GM19467 (cell line): Measurements from ENCODE around the gene SH3PXD2B.
"Not testable (repeated sequence)": the region's sequence is repeated elsewhere in the genome, so short reads cannot be mapped to it uniquely, and the experiment has no call there.

Source experiments
- ATAC-seq: cut with Tn5 transposase; IDR thresholded peaks from one replicate; pipeline ENCODE4 v1.9.1; 2021; ENCODE audit warnings: mild to moderate bottlenecking, moderate library complexity; ENCODE audit not compliant: unreplicated experiment

The SH3PXD2B gene

GRCh38 chr5:172311026-172311425 lies 143.3 kb downstream of the SH3PXD2B start:
- ATAC-seq, result no peak

DNA sequence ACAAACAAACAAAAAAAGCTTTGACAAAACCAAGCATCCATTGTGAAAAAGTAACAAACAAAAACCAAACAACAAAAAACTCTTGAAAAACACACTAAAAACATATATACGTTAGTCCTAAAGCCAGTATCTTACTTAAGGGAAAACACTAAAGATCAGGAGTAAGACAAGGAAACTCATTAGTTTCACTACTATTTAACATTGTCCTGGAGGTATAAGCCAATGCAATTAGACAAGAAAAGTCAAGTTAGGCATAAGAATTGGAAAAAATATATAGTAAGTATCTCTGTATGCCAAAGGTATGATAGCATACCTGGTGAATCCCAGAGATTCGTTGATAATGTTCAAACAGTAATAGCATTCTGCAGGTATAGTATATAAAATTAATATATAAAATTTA lies 148.9 kb downstream of the SH3PXD2B start:
- no peak for ATAC-seq

DNA sequence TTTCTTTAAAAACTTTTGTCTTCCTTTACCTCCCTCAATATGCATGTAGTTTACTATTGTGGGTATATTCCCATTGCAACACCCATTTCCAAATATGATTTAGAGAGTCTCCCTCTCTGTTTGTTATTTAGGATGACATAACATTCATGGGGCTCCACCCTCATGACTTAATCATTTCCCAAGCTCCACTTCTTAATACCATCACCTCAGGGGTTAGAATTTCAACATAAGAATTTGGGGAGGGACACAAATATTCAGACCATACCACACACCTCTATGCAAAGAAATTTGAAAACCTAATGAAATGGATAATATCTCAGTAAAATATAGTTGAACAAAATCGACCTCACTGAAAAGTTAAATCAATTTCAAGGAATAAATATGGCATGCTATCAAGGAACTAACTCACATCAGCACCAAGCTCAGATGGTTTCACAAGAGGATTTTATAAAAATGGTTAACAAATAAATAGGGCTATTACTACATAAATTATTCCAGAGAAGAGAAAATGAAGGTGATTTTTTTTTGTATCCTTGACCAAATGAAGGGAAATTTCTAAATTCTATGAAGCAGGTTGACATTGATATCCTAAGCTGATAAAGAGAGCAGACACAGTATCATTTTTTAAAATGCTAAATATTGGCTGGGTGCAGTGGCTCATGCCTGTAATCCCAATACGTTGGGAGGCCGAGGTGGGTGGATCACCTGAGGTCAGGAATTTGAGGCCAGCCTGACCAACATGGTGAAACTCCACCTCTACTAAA lies 150.6 kb downstream of the SH3PXD2B start:
- ATAC-seq, result no peak

DNA sequence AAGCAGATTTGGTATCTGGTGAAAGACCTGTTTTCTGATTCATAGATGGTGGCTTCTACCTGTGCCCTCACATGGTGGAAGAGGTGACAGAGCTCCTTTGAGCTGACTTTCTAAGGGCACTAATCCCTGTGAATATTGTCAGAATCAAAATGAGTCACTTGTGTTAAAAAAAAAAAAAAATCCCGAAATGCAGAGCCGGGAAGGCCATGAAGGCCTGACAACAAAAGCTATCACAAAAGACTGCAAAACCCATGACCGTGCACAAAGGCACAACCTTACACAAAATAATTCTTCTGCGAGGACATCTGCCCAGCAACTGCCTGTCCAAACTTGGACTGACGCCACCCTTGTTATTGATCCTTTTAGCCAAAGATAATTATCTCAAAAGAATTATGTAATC lies 151.2 kb downstream of the SH3PXD2B start:
- ATAC-seq, result no peak

GRCh38 chr5:172302047-172302710 lies 152.1 kb downstream of the SH3PXD2B start:
- no peak for ATAC-seq

- no peak for ATAC-seq
Measured at GRCh38 chr5:172299916-172300439, 154.3 kb downstream of the SH3PXD2B start.

GRCh38 chr5:172294831-172295230 lies 159.5 kb downstream of the SH3PXD2B start:
- no peak for ATAC-seq

- ATAC-seq, result no peak
Measured at GRCh38 chr5:172293745-172294342, 160.5 kb downstream of the SH3PXD2B start.

GRCh38 chr5:172293054-172293744 lies 161.1 kb downstream of the SH3PXD2B start:
- peak; percentile 84 for ATAC-seq

GRCh38 chr5:172291837-172292236 lies 162.5 kb downstream of the SH3PXD2B start:
- not testable (repeated sequence) for ATAC-seq

DNA sequence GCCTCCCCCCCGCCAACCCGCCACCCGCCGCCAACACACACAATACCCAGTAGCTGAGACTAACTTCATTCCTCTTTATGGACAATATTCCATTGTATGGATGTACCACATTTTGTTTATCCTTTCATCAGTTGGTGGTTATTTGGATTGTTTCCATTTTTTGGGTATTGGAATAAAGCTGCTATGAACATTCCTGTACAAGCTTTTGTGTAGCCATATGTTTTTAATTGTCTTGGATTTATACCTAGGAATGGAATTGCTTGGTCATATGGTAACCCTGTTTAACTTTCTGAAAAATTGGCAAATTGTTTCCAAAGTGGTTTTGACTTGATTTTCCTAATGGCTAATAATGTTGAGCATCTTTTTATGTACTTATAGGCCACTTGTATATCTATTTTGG lies 165.9 kb downstream of the SH3PXD2B start:
- ATAC-seq, result no peak

DNA sequence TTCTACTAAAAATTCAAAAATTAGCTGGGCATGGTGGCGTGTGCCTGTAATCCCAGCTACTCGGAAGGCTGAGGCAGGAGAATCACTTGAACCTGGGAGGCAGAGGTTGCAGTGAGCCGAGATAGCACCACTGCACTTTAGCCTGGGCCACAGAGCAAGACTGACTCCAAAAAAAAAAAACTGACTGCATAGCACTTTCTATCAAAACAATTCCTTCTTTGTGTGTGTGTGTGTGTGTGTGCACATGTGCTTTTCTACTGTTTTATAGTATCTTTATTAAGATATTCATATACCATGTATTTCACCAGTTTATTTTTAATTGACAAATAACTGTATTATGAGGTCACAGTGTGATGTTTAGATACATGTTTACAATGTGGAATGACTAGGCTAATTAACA lies 167.2 kb downstream of the SH3PXD2B start:
- ATAC-seq, result not testable (repeated sequence)

DNA sequence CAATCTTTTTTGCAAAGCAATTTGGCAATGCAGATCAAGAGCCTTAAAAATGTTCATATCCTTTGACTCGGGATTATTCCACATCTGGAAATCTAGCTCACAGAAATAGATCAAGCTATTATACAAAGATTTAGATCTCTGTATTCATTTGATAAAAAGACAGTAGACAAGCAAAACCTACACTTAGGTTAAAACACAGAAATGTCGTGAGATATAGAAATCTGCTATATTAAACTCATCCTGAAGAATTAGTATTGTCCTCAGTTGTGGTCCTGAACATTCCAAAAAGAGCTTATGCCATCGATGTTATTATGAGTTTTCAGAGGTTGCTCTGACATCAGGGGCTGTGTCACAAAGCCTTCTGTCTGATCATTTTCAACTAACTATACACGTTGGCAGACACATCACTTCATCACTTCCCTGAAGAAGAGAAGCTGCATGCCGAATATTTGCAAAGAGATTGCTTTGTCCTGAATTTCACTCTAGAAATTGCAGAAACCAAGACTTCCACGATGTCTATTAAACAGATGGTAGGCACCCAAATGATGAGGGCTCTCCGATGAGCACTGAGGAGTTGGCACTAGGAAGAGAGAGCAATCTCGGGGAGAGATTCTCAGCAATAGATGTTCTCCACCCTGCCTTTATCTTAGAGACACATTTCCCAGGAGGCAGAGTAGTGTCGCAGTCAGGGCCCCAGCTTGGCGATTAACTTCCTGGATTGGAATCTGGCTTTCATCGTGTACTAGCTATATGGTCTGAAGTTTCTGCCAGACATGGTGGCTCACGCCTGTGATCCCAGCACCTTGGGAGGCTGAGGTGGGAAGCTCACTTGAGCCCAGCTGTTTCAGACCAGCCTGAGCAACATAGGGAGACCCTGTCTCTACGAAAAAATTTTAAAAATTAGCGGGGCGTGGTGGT lies 168.8 kb downstream of the SH3PXD2B start:
- ATAC-seq, result no peak

- ATAC-seq, result no peak
Measured at GRCh38 chr5:172284611-172284980, 169.7 kb downstream of the SH3PXD2B start.

- ATAC-seq, result peak; percentile 77
Measured at GRCh38 chr5:172283862-172284610, 170.3 kb downstream of the SH3PXD2B start.

GRCh38 chr5:172283020-172283861 lies 171.1 kb downstream of the SH3PXD2B start, which contains the start of gene UBTD2:
TSS of gene UBTD2 (minus strand) at chr5:172283764. CDS start at chr5:172283665, 99 bp downstream.
- peak; percentile 89 for ATAC-seq

DNA sequence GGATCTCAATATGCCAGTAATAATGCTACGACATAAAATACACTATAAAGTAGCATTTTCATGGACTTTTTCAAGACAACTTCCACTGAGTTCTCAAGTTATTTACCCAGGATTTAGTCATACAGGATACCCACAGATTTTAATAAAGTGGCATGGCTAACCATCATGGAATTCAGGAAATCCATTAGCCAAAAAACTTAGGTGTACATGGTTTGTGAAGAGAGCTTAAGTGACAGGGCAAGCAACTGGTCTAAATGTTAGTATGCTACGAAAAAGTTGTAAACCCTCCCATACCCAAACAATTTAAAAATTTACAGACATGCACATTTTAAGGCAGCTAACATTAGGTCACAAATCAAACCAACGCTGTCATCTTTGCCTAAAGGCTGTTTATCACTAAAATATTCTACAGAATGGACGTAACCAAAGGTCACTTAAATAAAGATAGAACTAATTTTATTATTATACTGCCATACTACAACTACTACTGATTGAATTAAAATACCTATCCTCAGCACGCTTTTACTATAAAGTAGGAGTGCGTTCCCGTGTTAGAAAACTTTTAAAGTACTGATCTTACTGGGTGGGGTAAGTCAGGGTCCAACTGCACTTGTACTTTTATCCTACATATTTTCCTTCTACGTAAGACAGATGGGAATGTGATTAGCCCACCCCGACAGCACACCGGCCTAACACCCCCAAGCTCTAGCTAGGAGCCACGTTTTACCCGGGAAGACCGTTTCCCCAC lies 171.9 kb downstream of the SH3PXD2B start:
- ATAC-seq, result no peak

- ATAC-seq, result no peak
Measured at GRCh38 chr5:172281346-172281745, 173.0 kb downstream of the SH3PXD2B start.
